ENCODE measurements around the gene CACNA1B.

CACNA1B gene

GRCh38 chr9:138021251-138022056 lies 143.9 kb downstream of the CACNA1B start:
- no peak overlapping the region for H3K4ac ChIP-seq (ENCODE audit: low read depth in 1 of 2, low read length in 2 of 2)
- H3K18ac ChIP-seq (ENCODE audit: low read depth in 1 of 2, low read length in 2 of 2), result no peak overlapping the region
- WGBS, result 86% methylated on average over 15 of the region's 15 CpGs
- H3K14ac ChIP-seq (ENCODE audit: low read length in 2 of 2), result no peak overlapping the region
- no peak overlapping the region for H2BK15ac ChIP-seq (ENCODE audit: low read depth, poor library complexity, severe bottlenecking)
- H2BK5ac ChIP-seq (ENCODE audit: low read depth, low read length, poor library complexity, severe bottlenecking), result no peak overlapping the region
- H2BK120ac ChIP-seq (ENCODE audit: low read depth, low read length), result no peak overlapping the region
- H3K4me1 ChIP-seq (ENCODE audit: control insufficient read depth, insufficient read depth, low read depth, low read length), result peaks cover 6% of the 10 kb centered on the region
- H2AK5ac ChIP-seq (ENCODE audit: low read length, severe bottlenecking), result no peak overlapping the region
- no peak overlapping the region for H3K23ac ChIP-seq (ENCODE audit: low read length in 2 of 2)
- peaks cover 38 to 41% of the 10 kb centered on the region in 2 experiments for H3K27me3 ChIP-seq (ENCODE audit: control insufficient read depth in 1 of 2, insufficient read depth in 1 of 2, low read length in 2 of 2)
- no peak overlapping the region for H3K27ac ChIP-seq (ENCODE audit: low read length, poor library complexity, severe bottlenecking)
- no peak overlapping the region for H2BK12ac ChIP-seq (ENCODE audit: low read length in 2 of 2)
- no peak overlapping the region for H3K4me3 ChIP-seq (ENCODE audit: insufficient read depth in 1 of 2, low read depth in 1 of 2, low read length in 2 of 2)
- H3K79me1 ChIP-seq (replicated peaks; ENCODE audit: low read length, poor library complexity, severe bottlenecking), result no peaks in the 10 kb centered on the region
- no peak overlapping the region for H3K9ac ChIP-seq (ENCODE audit: low read length)
- H3K4me2 ChIP-seq (ENCODE audit: low read length, poor library complexity, severe bottlenecking), result no peak overlapping the region
- H4K91ac ChIP-seq (ENCODE audit: low read length), result no peak overlapping the region
- no peak overlapping the region for H2AFZ ChIP-seq (ENCODE audit: low read depth, low read length)
- no peak for DNase-seq
- H3K9me3 ChIP-seq (ENCODE audit: control insufficient read depth, low read length), result no peaks in the 10 kb centered on the region
- no peak overlapping the region for H4K8ac ChIP-seq (ENCODE audit: low read length)
- no peaks in the 10 kb centered on the region for H3K36me3 ChIP-seq (ENCODE audit: control insufficient read depth in 1 of 2, insufficient read depth in 2 of 2, low read depth in 1 of 2, low read length in 2 of 2)

GRCh38 chr9:138022121-138022741 lies 144.6 kb downstream of the CACNA1B start:
- H3K23ac ChIP-seq (ENCODE audit: low read length in 2 of 2), result no peak overlapping the region
- 52% methylated on average over 13 of the region's 17 CpGs for WGBS
- H2BK120ac ChIP-seq (ENCODE audit: low read depth, low read length), result no peak overlapping the region
- no peak overlapping the region for H3K18ac ChIP-seq (ENCODE audit: low read depth in 1 of 2, low read length in 2 of 2)
- no peak overlapping the region for H3K9ac ChIP-seq (ENCODE audit: low read length)
- no peak overlapping the region for H3K27ac ChIP-seq (ENCODE audit: low read length, poor library complexity, severe bottlenecking)
- H2AK5ac ChIP-seq (ENCODE audit: low read length, severe bottlenecking), result no peak overlapping the region
- no peak overlapping the region for H3K14ac ChIP-seq (ENCODE audit: low read length in 2 of 2)
- no peak overlapping the region for H4K8ac ChIP-seq (ENCODE audit: low read length)
- H3K4me3 ChIP-seq (ENCODE audit: insufficient read depth in 1 of 2, low read depth in 1 of 2, low read length in 2 of 2), result no peak overlapping the region
- H4K91ac ChIP-seq (ENCODE audit: low read length), result no peak overlapping the region
- no peaks in the 10 kb centered on the region for H3K36me3 ChIP-seq (ENCODE audit: control insufficient read depth in 1 of 2, insufficient read depth in 2 of 2, low read depth in 1 of 2, low read length in 2 of 2)
- H3K4me1 ChIP-seq (ENCODE audit: control insufficient read depth, insufficient read depth, low read depth, low read length), result peaks cover 6% of the 10 kb centered on the region
- no peak overlapping the region for H3K4ac ChIP-seq (ENCODE audit: low read depth in 1 of 2, low read length in 2 of 2)
- DNase-seq, result no peak
- H3K27me3 ChIP-seq (ENCODE audit: control insufficient read depth in 1 of 2, insufficient read depth in 1 of 2, low read length in 2 of 2), result peaks cover 38 to 39% of the 10 kb centered on the region in 2 experiments
- H2BK5ac ChIP-seq (ENCODE audit: low read depth, low read length, poor library complexity, severe bottlenecking), result no peak overlapping the region
- H3K4me2 ChIP-seq (ENCODE audit: low read length, poor library complexity, severe bottlenecking), result no peak overlapping the region
- no peak overlapping the region for H2BK15ac ChIP-seq (ENCODE audit: low read depth, poor library complexity, severe bottlenecking)
- no peak overlapping the region for H2AFZ ChIP-seq (ENCODE audit: low read depth, low read length)
- H2BK12ac ChIP-seq (ENCODE audit: low read length in 2 of 2), result no peak overlapping the region
- H3K9me3 ChIP-seq (ENCODE audit: control insufficient read depth, low read length), result no peaks in the 10 kb centered on the region
- no peaks in the 10 kb centered on the region for H3K79me1 ChIP-seq (replicated peaks; ENCODE audit: low read length, poor library complexity, severe bottlenecking)

GRCh38 chr9:138022756-138023393 lies 145.3 kb downstream of the CACNA1B start:
- Histone ChIP-seq H4K8ac (ENCODE audit: low read length) (no peak overlapping the region), H3K4me2 (ENCODE audit: low read length, poor library complexity, severe bottlenecking) (no peak overlapping the region), H3K9me3 (ENCODE audit: control insufficient read depth, low read length) (no peaks in the 10 kb centered on the region), H3K23ac (ENCODE audit: low read length in 2 of 2) (no peak overlapping the region), H3K27ac (ENCODE audit: low read length, poor library complexity, severe bottlenecking) (no peak overlapping the region), H3K9ac (ENCODE audit: low read length) (no peak overlapping the region), H2BK120ac (ENCODE audit: low read depth, low read length) (no peak overlapping the region), H3K4ac (ENCODE audit: low read depth in 1 of 2, low read length in 2 of 2) (no peak overlapping the region), H2AK5ac (ENCODE audit: low read length, severe bottlenecking) (no peak overlapping the region), H2AFZ (ENCODE audit: low read depth, low read length) (no peak overlapping the region), H3K4me3 (ENCODE audit: insufficient read depth in 1 of 2, low read depth in 1 of 2, low read length in 2 of 2) (no peak overlapping the region), H3K36me3 (ENCODE audit: control insufficient read depth in 1 of 2, insufficient read depth in 2 of 2, low read depth in 1 of 2, low read length in 2 of 2) (no peaks in the 10 kb centered on the region), H3K14ac (ENCODE audit: low read length in 2 of 2) (no peak overlapping the region), H2BK5ac (ENCODE audit: low read depth, low read length, poor library complexity, severe bottlenecking) (no peak overlapping the region), H3K27me3 (ENCODE audit: control insufficient read depth in 1 of 2, insufficient read depth in 1 of 2, low read length in 2 of 2) (peaks cover 36 to 38% of the 10 kb centered on the region in 2 experiments), H3K4me1 (ENCODE audit: control insufficient read depth, insufficient read depth, low read depth, low read length) (peaks cover 6% of the 10 kb centered on the region), H4K91ac (ENCODE audit: low read length) (no peak overlapping the region), H3K79me1 (replicated peaks; ENCODE audit: low read length, poor library complexity, severe bottlenecking) (no peaks in the 10 kb centered on the region), H2BK12ac (ENCODE audit: low read length in 2 of 2) (no peak overlapping the region), H3K18ac (ENCODE audit: low read depth in 1 of 2, low read length in 2 of 2) (no peak overlapping the region), H2BK15ac (ENCODE audit: low read depth, poor library complexity, severe bottlenecking) (no peak overlapping the region)
- no peak for DNase-seq
- WGBS, result 1% methylated on average over 31 of the region's 69 CpGs
